GM21737 (cell line): ENCODE results near the gene POGK.
"Not testable (repeated sequence)": the region's sequence is repeated elsewhere in the genome, so short reads cannot be mapped to it uniquely, and the experiment has no call there.

Source experiments
- ATAC-seq: cut with Tn5 transposase; IDR thresholded peaks from one replicate; pipeline ENCODE4 v1.9.1; 2021; ENCODE audit warnings: mild to moderate bottlenecking, moderate library complexity; ENCODE audit not compliant: unreplicated experiment

The POGK gene

GRCh38 chr1:166838766-166839599 lies at the start of gene POGK:
TSS of gene POGK (plus strand) at chr1:166839475. CDS start at chr1:166840957, 1,482 bp downstream.
- ATAC-seq, result peak; percentile 96

GRCh38 chr1:166796620-166797236 lies 42.5 kb upstream of the POGK start:
- ATAC-seq, result no peak

DNA sequence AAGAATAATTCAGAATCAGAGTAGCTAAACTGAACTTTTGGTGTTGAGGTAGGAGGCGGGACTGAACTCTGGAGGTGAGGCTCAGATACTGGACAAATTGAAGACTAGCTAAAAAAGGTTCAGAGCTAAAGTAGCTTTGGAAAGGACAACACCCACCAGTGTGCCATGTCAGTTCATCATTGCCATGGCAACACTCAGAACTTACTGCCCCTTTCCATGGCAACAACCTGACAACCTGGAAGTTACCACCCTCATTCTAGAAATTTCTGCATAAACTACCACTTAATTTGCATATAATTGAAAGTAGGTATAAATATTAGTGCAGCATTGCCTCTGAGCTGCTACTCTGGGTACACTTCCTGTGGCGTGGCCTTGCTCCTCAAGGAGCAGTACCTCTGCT lies 30.3 kb upstream of the POGK start:
- no peak for ATAC-seq

- ATAC-seq, result no peak
These were observed 27.6 kb upstream of the POGK start for GRCh38 chr1:166811691-166812090.

DNA sequence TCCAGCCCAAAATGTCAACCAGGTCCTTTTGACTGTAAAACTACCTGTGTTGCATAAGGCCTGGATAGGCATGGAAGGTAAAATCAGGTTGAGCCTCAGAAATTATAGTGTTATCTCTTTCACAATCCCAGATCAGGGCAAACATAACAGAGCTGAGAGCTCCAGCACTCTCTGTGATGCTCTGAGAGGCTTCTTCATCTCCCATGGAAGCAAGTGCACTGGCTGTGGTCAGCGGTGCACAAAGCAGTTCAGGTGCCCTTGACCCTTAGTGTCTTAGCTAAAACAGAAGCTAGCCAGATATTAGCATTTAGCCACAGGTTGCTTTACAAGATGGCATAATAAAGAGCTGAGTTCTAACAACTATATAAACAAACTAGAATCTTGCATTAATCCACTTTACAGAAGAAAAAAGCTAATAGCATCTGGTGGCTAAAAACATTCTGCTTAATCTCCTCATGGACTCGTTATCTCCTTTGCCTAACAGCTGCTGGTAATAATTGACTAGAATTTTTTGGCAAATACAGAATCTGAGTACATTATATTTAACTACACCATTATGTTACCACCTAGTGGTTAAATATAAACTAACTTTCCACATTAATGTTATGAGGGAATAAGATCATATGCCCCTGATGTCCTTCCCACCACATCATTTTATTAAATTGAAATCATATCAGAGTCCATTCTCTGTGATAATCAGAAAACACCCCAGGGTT lies 25.6 kb upstream of the POGK start:
- no peak for ATAC-seq

DNA sequence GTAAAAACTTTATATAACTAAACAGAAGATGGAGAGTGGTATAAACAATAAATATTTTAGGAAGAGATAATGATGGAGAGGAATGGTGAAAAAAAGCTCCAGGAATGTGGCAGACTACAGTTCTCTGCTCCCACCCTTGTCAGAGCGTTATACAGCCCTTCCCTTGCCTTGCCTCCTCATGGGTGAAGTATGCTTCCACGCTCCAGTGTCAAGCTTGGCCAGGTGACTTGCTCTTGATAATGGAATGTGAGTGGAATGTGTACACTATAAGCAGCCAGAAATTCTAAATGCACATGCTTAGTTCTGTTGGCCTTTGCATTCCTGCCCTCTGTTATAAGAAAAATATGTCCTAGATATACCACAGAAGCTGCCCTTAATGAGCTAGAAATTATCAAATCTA lies 24.7 kb upstream of the POGK start:
- ATAC-seq, result no peak

DNA sequence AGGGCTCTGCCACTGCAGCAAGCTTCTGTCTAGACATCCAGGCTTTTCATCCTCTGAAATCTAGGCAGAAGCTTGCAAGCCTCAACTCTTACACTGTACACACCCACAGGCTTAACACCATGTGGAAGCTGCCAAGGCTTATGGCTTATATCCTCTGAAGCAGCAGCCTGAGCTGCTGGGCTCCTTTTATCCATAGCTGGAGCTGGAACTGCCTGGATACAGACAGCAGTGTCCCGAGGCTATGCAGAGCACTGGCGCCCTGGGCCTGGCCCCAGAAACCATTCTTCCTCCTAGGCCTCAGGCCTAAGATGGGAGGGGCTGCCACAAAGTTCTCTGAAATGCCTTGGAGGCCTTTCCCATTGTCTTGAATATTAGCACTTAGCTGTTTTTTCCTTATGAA lies 19.3 kb upstream of the POGK start:
- ATAC-seq, result no peak

GRCh38 chr1:166822385-166822784 lies 16.9 kb upstream of the POGK start:
- ATAC-seq, result no peak

DNA sequence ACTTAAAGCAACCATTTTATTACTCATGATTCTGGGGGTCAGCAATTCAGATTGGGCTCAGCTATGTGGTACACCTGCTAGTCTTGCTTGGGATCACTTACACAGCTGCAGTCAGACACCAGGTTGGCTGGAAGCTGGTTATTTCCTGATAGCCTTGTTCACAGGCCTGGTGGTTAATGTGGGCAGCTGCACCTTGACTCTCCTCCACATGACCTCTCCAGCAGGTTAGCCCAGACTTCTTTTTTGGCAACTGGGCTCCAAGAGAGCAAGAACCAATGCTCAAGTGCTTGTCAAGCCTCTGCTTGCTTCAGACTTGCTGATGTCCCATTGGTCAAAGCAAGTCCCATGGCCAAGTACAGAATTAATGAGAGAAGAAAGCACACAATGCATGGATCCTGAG lies 11.8 kb upstream of the POGK start:
- no peak for ATAC-seq

DNA sequence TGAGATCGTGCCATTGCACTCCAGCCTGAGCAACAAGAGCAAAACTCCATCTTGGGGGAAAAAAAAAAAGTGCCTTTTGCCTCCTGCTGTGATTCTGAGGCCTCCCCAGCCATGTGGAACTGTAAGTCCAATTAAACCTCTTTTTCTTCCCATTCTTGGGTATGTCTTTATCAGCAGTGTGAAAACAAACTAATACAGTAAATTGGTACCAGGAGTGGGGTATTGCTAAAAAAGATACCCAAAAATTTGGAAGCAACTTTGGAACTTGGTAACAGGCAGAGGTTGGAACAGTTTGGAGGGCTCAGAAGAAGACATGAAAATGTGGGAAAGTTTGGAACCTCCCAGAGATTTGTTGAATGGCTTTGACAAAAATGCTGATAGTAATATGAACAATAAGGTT lies 9.5 kb upstream of the POGK start:
- not testable (repeated sequence) for ATAC-seq

DNA sequence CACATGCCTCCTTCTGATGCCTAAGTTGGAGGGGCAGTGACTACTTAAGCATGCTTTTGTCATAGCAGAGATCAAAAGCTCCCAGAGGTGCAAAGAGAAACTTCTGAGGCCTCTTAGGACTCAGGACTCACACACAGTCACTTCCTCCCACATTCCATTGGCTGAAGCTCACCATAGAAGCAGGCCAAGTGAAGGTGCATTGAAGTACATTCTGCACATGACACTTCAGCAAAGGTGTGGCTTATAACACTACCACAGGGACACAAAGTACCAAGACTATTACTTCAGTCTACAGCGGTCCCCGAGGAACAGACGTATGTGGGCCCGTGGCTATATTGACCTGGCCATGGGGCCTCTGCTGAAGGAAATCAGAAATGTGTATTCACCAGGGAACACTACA lies 2.5 kb upstream of the POGK start:
- ATAC-seq, result no peak

GRCh38 chr1:166839600-166840308 lies 479 bp downstream of the POGK start:
- peak; percentile 30 for ATAC-seq

GRCh38 chr1:166840309-166841274 lies 1.3 kb downstream of the POGK start:
- ATAC-seq, result no peak

DNA sequence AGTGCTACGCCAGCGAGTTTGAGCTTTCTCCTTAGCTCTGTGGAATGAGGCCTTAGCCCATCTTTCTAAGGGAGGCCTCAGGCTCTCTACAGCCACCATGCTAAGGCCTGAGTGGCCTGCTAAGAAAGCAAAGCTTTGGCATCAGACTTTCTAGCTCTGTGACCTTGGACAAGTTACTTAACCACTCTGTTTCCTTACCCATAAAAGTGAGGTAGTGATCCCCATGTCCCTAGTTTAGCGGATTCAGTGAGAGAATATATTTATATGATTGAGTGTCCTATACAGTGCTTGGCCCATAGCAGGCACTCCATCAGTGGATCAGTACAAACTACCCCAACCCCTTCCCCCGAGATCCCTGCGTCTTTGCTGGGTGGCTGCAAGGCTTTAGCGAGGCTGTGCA lies 4.0 kb downstream of the POGK start:
- no peak for ATAC-seq

DNA sequence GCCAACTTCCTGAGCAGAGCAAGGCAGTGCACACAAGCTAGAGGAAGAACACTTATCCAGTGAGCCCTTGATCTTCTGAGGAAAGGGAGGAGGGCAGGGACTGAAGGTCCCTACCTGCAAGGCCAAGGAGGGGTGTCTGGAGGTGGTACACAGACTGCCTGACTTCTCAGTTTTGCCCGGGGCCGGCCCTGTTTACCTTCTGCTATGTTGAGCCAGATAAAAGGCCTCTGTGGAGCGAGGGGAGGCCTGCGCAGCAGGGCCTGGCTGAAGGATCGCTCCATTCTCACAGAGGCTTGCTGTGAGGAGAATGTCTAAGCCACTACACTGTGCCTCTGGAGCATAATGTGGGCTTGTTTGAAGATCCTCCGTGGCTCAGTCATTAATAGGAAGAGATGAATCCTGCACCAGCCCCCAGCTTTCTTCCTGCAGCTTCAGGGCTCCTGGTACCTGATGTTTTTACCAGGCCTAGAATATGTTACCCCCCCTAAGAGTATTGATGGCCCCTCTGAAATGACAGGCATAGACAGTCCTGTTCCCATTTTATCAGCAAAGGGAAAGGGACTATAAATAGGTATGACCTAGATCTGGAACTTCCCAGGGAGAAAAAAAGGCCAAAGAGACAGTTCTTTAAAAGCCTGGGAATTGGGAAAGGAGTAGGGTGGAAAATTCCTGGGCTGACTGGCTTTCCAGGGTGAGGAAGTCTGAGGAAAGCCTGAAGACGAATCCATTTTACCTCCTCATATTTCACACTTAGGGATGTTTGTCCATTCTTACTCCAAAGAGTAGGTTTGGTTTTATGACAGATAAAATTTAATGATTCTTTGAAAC lies 4.7 kb downstream of the POGK start:
- no peak for ATAC-seq

- no peak for ATAC-seq
These were observed 5.5 kb downstream of the POGK start for GRCh38 chr1:166844791-166845190.

DNA sequence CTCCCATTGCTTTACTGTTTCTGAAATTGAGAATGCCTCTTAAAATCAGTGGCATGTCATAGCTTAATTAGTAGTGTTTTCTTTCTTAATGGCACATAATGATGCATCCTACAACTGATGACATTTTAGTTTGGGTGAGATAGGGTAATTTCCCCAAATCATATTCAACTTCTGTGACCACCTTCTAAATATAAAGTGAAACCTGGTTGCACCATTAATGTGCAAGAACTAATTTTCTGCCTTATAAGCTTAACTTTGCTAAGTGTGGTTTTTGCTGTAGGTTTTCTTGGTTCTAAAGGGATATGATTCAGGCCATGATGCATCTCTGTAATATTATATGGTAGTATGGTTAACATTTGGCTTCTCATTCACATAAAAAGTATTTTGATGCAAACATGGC lies 8.9 kb downstream of the POGK start:
- no peak for ATAC-seq

- ATAC-seq, result no peak
These were observed 9.9 kb downstream of the POGK start for GRCh38 chr1:166849135-166849534.

DNA sequence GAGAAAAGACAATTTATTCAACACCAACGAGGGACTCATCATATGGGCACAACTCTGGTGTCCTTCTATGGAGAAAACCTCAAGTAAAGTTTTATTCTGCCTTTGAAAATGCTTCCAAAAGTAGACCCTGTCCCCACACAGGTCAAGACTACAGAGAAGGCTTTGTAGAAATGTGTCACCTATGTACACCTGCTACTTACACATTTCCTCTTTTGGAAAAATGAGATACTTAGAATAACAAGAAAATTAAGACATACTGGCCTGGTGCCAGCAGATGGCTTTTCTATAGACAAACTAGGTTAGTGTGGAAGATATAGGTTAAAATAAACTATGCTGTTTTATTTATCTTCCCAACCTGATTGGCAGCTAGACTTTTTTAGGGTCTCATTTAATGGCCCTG lies 13.6 kb downstream of the POGK start:
- no peak for ATAC-seq
